Measurements from ENCODE around the gene FRMPD4. TPM values are rescaled to one million over a fixed set of nuclear protein-coding genes. Genes with fewer than 3 reads are reported as not detected.
A peak's percentile ranks its signal among the peaks of the same experiment; 100 is the strongest.

The FRMPD4 gene
- total RNA-seq, 1 donor from 2014 or later, result 0.22 TPM

DNA sequence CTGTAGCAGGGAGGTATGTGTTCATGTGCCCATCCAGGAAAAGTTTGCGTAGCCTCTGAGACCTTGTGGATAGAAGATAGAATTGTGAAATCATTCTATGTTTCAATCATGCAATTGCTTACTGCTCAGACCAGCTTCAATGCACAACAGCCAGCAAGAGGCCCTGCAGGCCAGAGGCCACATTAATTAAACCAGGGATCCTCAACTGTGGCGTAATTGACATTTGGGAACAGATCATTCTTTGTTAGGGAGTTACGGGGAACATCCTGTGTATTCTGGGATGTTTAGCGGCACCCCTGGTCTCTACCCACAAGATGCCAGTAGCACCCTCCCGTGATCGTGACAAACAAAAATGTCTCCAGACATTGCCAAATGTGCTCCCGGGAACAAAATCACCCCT, 566.4 kb downstream of the FRMPD4 start:
- Mint-ChIP-seq H3K4me1 (ENCODE audit: unreplicated experiment) (no peaks in the 10 kb centered on the region), H3K9me3 (no peaks in the 10 kb centered on the region), H3K36me3 (no peaks in the 10 kb centered on the region), H3K27me3 (peaks cover 4% of the 10 kb centered on the region), H3K4me3 (no peak overlapping the region), H3K27ac (no peak overlapping the region)
- TF ChIP-seq, protein P1, sequence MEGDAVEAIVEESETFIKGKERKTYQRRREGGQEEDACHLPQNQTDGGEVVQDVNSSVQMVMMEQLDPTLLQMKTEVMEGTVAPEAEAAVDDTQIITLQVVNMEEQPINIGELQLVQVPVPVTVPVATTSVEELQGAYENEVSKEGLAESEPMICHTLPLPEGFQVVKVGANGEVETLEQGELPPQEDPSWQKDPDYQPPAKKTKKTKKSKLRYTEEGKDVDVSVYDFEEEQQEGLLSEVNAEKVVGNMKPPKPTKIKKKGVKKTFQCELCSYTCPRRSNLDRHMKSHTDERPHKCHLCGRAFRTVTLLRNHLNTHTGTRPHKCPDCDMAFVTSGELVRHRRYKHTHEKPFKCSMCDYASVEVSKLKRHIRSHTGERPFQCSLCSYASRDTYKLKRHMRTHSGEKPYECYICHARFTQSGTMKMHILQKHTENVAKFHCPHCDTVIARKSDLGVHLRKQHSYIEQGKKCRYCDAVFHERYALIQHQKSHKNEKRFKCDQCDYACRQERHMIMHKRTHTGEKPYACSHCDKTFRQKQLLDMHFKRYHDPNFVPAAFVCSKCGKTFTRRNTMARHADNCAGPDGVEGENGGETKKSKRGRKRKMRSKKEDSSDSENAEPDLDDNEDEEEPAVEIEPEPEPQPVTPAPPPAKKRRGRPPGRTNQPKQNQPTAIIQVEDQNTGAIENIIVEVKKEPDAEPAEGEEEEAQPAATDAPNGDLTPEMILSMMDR (conservative IDR thresholded peaks at IDR 0.05), result no peak
- DNase-seq (ENCODE audit: extremely low spot score, unreplicated experiment), result no peak

DNA sequence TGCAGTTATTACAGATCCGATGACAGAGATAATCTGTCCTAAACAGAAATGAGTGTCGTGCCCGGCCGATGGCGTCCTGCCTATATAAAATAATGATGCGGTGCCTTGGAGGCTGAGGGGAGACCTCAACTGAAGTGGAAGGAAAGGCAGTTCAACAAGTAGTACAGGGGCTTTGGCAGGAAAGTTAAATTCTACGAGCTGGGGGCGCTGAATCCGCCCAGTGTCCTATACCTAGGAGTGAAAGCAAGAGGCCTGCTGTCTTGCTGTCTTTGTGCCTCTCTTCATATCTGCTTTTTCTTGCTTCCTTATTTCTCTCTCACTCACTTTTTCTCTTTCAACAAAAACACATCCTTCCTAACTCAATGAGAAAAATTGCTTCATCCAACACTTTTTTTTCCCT, 570.8 kb downstream of the FRMPD4 start:
- TF ChIP-seq, protein P1 (conservative IDR thresholded peaks at IDR 0.05), result peak; percentile 54

DNA sequence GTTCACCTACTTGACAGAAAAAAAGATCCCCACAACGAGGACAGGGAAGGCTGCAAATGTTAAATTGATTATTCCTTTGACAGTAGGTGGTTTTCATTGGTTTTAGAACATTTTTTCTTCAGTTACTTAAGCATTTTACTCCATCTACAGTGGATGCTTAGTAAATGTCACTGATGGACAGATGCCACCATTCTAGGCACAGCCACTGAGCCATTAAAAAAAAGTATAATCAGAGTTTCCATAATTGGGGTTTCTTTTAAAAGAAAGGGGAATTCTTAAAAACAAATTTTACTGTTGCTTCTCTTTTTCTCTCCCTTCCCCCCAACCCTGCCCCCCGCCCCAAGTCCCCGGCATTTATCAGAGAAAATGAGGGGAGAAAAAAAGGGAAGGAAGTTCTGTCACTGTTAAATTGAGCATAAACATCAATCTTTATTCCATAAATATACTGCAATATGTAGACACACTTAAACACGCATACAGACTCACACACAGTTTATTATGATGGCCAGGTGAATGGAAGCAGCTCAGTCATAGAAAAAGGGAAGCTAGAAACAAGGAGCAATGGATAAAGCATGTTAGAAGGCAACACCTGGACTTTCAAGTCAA, 573.3 kb downstream of the FRMPD4 start:
- Mint-ChIP-seq H3K4me3 (no peak overlapping the region), H3K27ac (no peak overlapping the region), H3K9me3 (no peaks in the 10 kb centered on the region), H3K36me3 (no peaks in the 10 kb centered on the region), H3K27me3 (no peaks in the 10 kb centered on the region), H3K4me1 (ENCODE audit: unreplicated experiment) (no peaks in the 10 kb centered on the region)
- DNase-seq (ENCODE audit: extremely low spot score, unreplicated experiment), result no peak
- TF ChIP-seq, protein P1 (conservative IDR thresholded peaks at IDR 0.05), result no peak

More for the DNA sequence above, 570.8 kb downstream of the FRMPD4 start:
- no peaks in the 10 kb centered on the region for H3K9me3 Mint-ChIP-seq
- H3K4me1 Mint-ChIP-seq (ENCODE audit: unreplicated experiment), result no peaks in the 10 kb centered on the region
- no peak for DNase-seq (ENCODE audit: extremely low spot score, unreplicated experiment)
- H3K27ac Mint-ChIP-seq, result no peak overlapping the region
- no peak overlapping the region for H3K4me3 Mint-ChIP-seq
- H3K27me3 Mint-ChIP-seq, result no peaks in the 10 kb centered on the region
- H3K36me3 Mint-ChIP-seq, result no peaks in the 10 kb centered on the region

GRCh38 chrX:12716574-12716973, 578.3 kb downstream of the FRMPD4 start:
- Mint-ChIP-seq H3K36me3 (no peaks in the 10 kb centered on the region), H3K27ac (no peak overlapping the region), H3K9me3 (no peaks in the 10 kb centered on the region), H3K4me3 (no peak overlapping the region), H3K4me1 (ENCODE audit: unreplicated experiment) (no peaks in the 10 kb centered on the region), H3K27me3 (peaks cover 4% of the 10 kb centered on the region)
- DNase-seq (ENCODE audit: extremely low spot score, unreplicated experiment), result no peak
- TF ChIP-seq, protein P1 (conservative IDR thresholded peaks at IDR 0.05), result no peak

- Mint-ChIP-seq H3K27ac (no peak overlapping the region), H3K36me3 (no peaks in the 10 kb centered on the region), H3K9me3 (no peaks in the 10 kb centered on the region), H3K4me3 (no peak overlapping the region), H3K4me1 (ENCODE audit: unreplicated experiment) (no peaks in the 10 kb centered on the region), H3K27me3 (peaks cover 4% of the 10 kb centered on the region)
- DNase-seq (ENCODE audit: extremely low spot score, unreplicated experiment), result no peak
- TF ChIP-seq, protein P1 (conservative IDR thresholded peaks at IDR 0.05), result no peak
Measured at GRCh38 chrX:12719837-12720236, 581.6 kb downstream of the FRMPD4 start.

All from type B pancreatic cell (in vitro differentiated cells).